H9 (cell line): ENCODE results near the gene APOA1. TPM values are rescaled to one million over a fixed set of nuclear protein-coding genes. Genes with fewer than 3 reads are reported as not detected.

Source experiments
- DNase-seq: peaks from one replicate; pipeline ENCODE4 v3.0.0-alpha.2; 2017
- H2AFZ ChIP-seq: one replicate; pipeline ENCODE4 v1.6.1; 2013; ENCODE audit warnings: mild to moderate bottlenecking, low read length, control low read depth, moderate library complexity
- H2AK5ac ChIP-seq: 2 replicates; pipeline ENCODE4 v1.6.1; 2013; ENCODE audit warnings: low read length, control low read depth, mixed read lengths; ENCODE audit not compliant: insufficient read length
- H2BK120ac ChIP-seq: one replicate; pipeline ENCODE4 v1.6.1; 2013; ENCODE audit warnings: low read depth, mild to moderate bottlenecking, low read length, control low read depth, inconsistent platforms; ENCODE audit not compliant: poor library complexity, severe bottlenecking
- H2BK12ac ChIP-seq: 2 replicates; pipeline ENCODE4 v1.6.1; 2013; ENCODE audit warnings: low read length, control low read depth, mixed read lengths, low read depth; ENCODE audit not compliant: insufficient read length
- H2BK15ac ChIP-seq: 2 replicates; pipeline ENCODE4 v1.6.1; 2013; ENCODE audit warnings: low read depth, low read length, control low read depth
- H2BK20ac ChIP-seq: one replicate; pipeline ENCODE4 v1.6.1; 2013; ENCODE audit warnings: low read depth, mild to moderate bottlenecking, low read length, control low read depth, inconsistent platforms; ENCODE audit not compliant: poor library complexity, severe bottlenecking
- H2BK5ac ChIP-seq: 2 replicates; pipeline ENCODE4 v1.6.1; 2013; ENCODE audit warnings: low read length, control low read depth, mixed read lengths; ENCODE audit not compliant: insufficient read length
- H3K14ac ChIP-seq: 2 replicates; pipeline ENCODE4 v1.6.1; 2013; ENCODE audit warnings: low read length, control low read depth; ENCODE audit not compliant: insufficient read depth
- H3K18ac ChIP-seq: 2 replicates; pipeline ENCODE4 v1.6.1; 2013; ENCODE audit warnings: low read depth, mild to moderate bottlenecking, mixed read lengths, low read length, control low read depth; ENCODE audit not compliant: insufficient read length
- H3K23ac ChIP-seq: 2 replicates; pipeline ENCODE4 v1.6.1; 2013; ENCODE audit warnings: low read length, control low read depth, mixed read lengths, low read depth; ENCODE audit not compliant: insufficient read length
- H3K23me2 ChIP-seq: 2 replicates; pipeline ENCODE4 v1.6.1; 2013; ENCODE audit warnings: low read depth, mild to moderate bottlenecking, mixed read lengths, low read length, control low read depth; ENCODE audit not compliant: insufficient read length, poor library complexity, severe bottlenecking
- H3K27ac ChIP-seq: 2 replicates; pipeline ENCODE4 v1.5.1; 2013; ENCODE audit warnings: low read length, control low read depth, mixed read lengths, low read depth; ENCODE audit not compliant: insufficient read length
- H3K27me3 ChIP-seq: 2 replicates; pipeline ENCODE4 v1.6.1; 2013; ENCODE audit warnings: low read length, control low read depth, inconsistent platforms; ENCODE audit not compliant: insufficient read depth
- H3K4ac ChIP-seq: 2 replicates; pipeline ENCODE4 v1.6.1; 2013; ENCODE audit warnings: low read depth, mild to moderate bottlenecking, control low read depth, inconsistent platforms, low read length, moderate library complexity
- H3K4me1 ChIP-seq: 2 replicates; pipeline ENCODE4 v1.6.1; 2013; ENCODE audit warnings: low read length, control low read depth, inconsistent platforms; ENCODE audit not compliant: insufficient read depth
- H3K4me2 ChIP-seq: 2 replicates; pipeline ENCODE4 v1.6.1; 2013; ENCODE audit warnings: low read length, control low read depth, mixed read lengths; ENCODE audit not compliant: insufficient read length, insufficient read depth
- H3K56ac ChIP-seq: 2 replicates; pipeline ENCODE4 v1.6.1; 2013; ENCODE audit warnings: low read depth, mild to moderate bottlenecking, mixed read lengths, low read length, control low read depth; ENCODE audit not compliant: insufficient read length
- H3K79me1 ChIP-seq: 2 replicates; pipeline ENCODE4 v1.6.1; 2013; ENCODE audit warnings: low read depth, mild to moderate bottlenecking, moderate library complexity, low read length, control low read depth, inconsistent platforms; ENCODE audit not compliant: insufficient read depth, poor library complexity, severe bottlenecking
- H3K79me2 ChIP-seq: 2 replicates; pipeline ENCODE4 v1.6.1; 2013; ENCODE audit warnings: low read length, control low read depth, inconsistent platforms; ENCODE audit not compliant: insufficient read depth
- H3K9ac ChIP-seq: 2 replicates; pipeline ENCODE4 v1.6.1; 2013; ENCODE audit warnings: low read length, control low read depth, mixed read lengths; ENCODE audit not compliant: insufficient read length; ENCODE audit errors: extremely low read depth
- H3K9me3 ChIP-seq: one replicate; pipeline ENCODE4 v1.6.1; 2013; ENCODE audit warnings: low read depth, low read length, inconsistent platforms; ENCODE audit not compliant: control insufficient read depth
- H3T11ph ChIP-seq: one replicate; pipeline ENCODE4 v1.6.1; 2013; ENCODE audit warnings: mild to moderate bottlenecking, low read length, control low read depth, inconsistent platforms
- H4K20me1 ChIP-seq: one replicate; pipeline ENCODE4 v1.6.1; 2013; ENCODE audit not compliant: control insufficient read depth, insufficient read length, insufficient read depth
- H4K5ac ChIP-seq: 2 replicates; pipeline ENCODE4 v1.6.1; 2013; ENCODE audit warnings: low read depth, mild to moderate bottlenecking, mixed read lengths, low read length, control low read depth; ENCODE audit not compliant: insufficient read length
- H4K8ac ChIP-seq: replicated peaks from 2 replicates; pipeline ENCODE4 v1.6.1; 2013; ENCODE audit warnings: low read length, control low read depth, mixed read lengths, low read depth; ENCODE audit not compliant: insufficient read length
- H4K91ac ChIP-seq: 2 replicates; pipeline ENCODE4 v1.6.1; 2013; ENCODE audit warnings: low read depth, mild to moderate bottlenecking, moderate library complexity, mixed read lengths, low read length, control low read depth; ENCODE audit not compliant: insufficient read length
- H3K27ac Mint-ChIP-seq, 3 experiments: 2 replicates in 2 of 3; 3 replicates in 1 of 3; pipeline ENCODE4 v1.8.0; 2020 to 2021; ENCODE audit warnings: mixed read lengths in 3 of 3, mild to moderate bottlenecking in 1 of 3, moderate library complexity in 1 of 3
- H3K27me3 Mint-ChIP-seq: 2 replicates; pipeline ENCODE4 v1.8.0; 2021; ENCODE audit warnings: low read depth, mild to moderate bottlenecking, moderate library complexity, mixed read lengths
- H3K36me3 Mint-ChIP-seq, 3 experiments: 2 replicates in 2 of 3; 3 replicates in 1 of 3; pipeline ENCODE4 v1.8.0; 2020 to 2021; ENCODE audit warnings: low read depth in 3 of 3, mixed read lengths in 3 of 3; ENCODE audit not compliant: insufficient read depth in 1 of 3
- H3K4me1 Mint-ChIP-seq, 2 experiments: 2 replicates each; pipeline ENCODE4 v1.8.0; 2020; ENCODE audit warnings: mixed read lengths in 2 of 2
- H3K4me3 Mint-ChIP-seq, 2 experiments: 2 replicates in 1 of 2; 3 replicates in 1 of 2; pipeline ENCODE4 v1.8.0; 2020 to 2021; ENCODE audit warnings: mild to moderate bottlenecking in 2 of 2, mixed read lengths in 2 of 2, moderate library complexity in 1 of 2
- H3K9me3 Mint-ChIP-seq, 2 experiments: 2 replicates in 1 of 2; 3 replicates in 1 of 2; pipeline ENCODE4 v1.8.0; 2020; ENCODE audit warnings: mild to moderate bottlenecking in 2 of 2, mixed read lengths in 2 of 2, moderate library complexity in 1 of 2
- WGBS: extraction: QIAGEN DNeasy Blood & Tissue Kit; methylation state at CpG from one replicate; pipeline ENCODE4 v1.1.7; 2013; ENCODE audit warnings: missing lambda C conversion rate, low lambda C conversion rate, mixed read lengths; ENCODE audit not compliant: insufficient read length; ENCODE audit errors: extremely low coverage; 5-methylcytosine and 5-hydroxymethylcytosine counted together
- total RNA-seq: library from RNA; stranded (reverse); gene quantifications from 2 replicates; pipeline ENCODE4 v1.2.1, GENCODE V29; 2021
- TF ChIP-seq, protein P1 (sequence below): fragments of 200-600 bp; sonication (generic); conservative IDR thresholded peaks from 3 replicates; pipeline ENCODE4 v1.8.0; 2021; ENCODE audit warnings: antibody characterized with exemption, mild to moderate bottlenecking

APOA1 gene
- total RNA-seq, 1 experiment from 2014 or later = 0.68 TPM

DNA sequence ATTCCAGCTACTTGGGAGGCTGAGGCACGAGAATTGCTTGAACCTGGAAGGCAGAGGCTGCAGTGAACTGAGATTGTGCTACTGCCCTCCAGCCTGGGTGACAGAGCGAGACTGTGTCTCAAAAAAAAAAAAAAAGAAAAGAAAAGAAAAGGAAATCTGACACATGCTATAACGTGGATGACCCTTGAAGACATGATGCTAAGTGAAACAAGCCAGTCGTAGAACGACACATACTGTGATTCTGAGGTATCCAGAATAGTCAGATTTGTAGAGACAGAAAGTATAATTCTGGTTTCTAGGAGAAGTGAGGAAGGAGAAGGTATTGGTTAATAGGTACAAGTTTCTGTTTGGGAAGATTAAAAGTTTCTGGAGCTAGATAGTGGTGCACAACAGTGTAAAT is 39.1 kb downstream of the APOA1 start:
- no peaks in the 10 kb centered on the region for H4K20me1 ChIP-seq
- no peaks in the 10 kb centered on the region for H3K4me1 ChIP-seq
- H3K27me3 ChIP-seq = no peaks in the 10 kb centered on the region
- no peaks in the 10 kb centered on the region for H3K79me2 ChIP-seq
- Mint-ChIP-seq H3K36me3 (no peaks in the 10 kb centered on the region), H3K9me3 (no peaks in the 10 kb centered on the region), H3K4me1 (0 out of 4 replicates have a peak, but pooled peaks cover 0 to 3% of the 10 kb centered on the region in 2 experiments), H3K4me3 (no peak overlapping the region), H3K27ac (no peak overlapping the region), H3K27me3 (no peaks in the 10 kb centered on the region; the same call in 1 of the 2 replicates)
- no peak overlapping the region for H2AFZ ChIP-seq
- no peak overlapping the region for H3K14ac ChIP-seq
- WGBS = no CpG with 5 or more reads among the region's 5 CpGs
- no peak overlapping the region for H2AK5ac ChIP-seq
- no peak overlapping the region for H3K56ac ChIP-seq
- no peak overlapping the region for H3K9ac ChIP-seq
- no peak overlapping the region for H4K91ac ChIP-seq
- H3K23ac ChIP-seq = no peak overlapping the region
- DNase-seq = no peak
- no peak overlapping the region for H2BK15ac ChIP-seq
- no peaks in the 10 kb centered on the region for H3K79me1 ChIP-seq
- no peak overlapping the region for H3T11ph ChIP-seq
- no peak overlapping the region for H4K8ac ChIP-seq
- no peak overlapping the region for H2BK12ac ChIP-seq
- no peak overlapping the region for H3K4me2 ChIP-seq
- H3K4ac ChIP-seq = no peak overlapping the region
- no peaks in the 10 kb centered on the region for H3K9me3 ChIP-seq
- H3K18ac ChIP-seq = no peak overlapping the region
- TF ChIP-seq, protein P1, sequence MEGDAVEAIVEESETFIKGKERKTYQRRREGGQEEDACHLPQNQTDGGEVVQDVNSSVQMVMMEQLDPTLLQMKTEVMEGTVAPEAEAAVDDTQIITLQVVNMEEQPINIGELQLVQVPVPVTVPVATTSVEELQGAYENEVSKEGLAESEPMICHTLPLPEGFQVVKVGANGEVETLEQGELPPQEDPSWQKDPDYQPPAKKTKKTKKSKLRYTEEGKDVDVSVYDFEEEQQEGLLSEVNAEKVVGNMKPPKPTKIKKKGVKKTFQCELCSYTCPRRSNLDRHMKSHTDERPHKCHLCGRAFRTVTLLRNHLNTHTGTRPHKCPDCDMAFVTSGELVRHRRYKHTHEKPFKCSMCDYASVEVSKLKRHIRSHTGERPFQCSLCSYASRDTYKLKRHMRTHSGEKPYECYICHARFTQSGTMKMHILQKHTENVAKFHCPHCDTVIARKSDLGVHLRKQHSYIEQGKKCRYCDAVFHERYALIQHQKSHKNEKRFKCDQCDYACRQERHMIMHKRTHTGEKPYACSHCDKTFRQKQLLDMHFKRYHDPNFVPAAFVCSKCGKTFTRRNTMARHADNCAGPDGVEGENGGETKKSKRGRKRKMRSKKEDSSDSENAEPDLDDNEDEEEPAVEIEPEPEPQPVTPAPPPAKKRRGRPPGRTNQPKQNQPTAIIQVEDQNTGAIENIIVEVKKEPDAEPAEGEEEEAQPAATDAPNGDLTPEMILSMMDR = no peak
- no peak overlapping the region for H3K27ac ChIP-seq
- no peak overlapping the region for H2BK5ac ChIP-seq
- no peak overlapping the region for H2BK20ac ChIP-seq
- no peak overlapping the region for H4K5ac ChIP-seq
- H2BK120ac ChIP-seq = no peak overlapping the region
- H3K23me2 ChIP-seq = no peaks in the 10 kb centered on the region
